ENCODE measurements around the gene TMCO4. TPM values are rescaled to one million over a fixed set of nuclear protein-coding genes. Genes with fewer than 3 reads are reported as not detected.
"Not testable (repeated sequence)": the region's sequence is repeated elsewhere in the genome, so short reads cannot be mapped to it uniquely, and the experiment has no call there.

TMCO4 gene
- total RNA-seq, 6 experiments from 2014 or later, result 6.4 to 13.5 (median 9.8) TPM

DNA sequence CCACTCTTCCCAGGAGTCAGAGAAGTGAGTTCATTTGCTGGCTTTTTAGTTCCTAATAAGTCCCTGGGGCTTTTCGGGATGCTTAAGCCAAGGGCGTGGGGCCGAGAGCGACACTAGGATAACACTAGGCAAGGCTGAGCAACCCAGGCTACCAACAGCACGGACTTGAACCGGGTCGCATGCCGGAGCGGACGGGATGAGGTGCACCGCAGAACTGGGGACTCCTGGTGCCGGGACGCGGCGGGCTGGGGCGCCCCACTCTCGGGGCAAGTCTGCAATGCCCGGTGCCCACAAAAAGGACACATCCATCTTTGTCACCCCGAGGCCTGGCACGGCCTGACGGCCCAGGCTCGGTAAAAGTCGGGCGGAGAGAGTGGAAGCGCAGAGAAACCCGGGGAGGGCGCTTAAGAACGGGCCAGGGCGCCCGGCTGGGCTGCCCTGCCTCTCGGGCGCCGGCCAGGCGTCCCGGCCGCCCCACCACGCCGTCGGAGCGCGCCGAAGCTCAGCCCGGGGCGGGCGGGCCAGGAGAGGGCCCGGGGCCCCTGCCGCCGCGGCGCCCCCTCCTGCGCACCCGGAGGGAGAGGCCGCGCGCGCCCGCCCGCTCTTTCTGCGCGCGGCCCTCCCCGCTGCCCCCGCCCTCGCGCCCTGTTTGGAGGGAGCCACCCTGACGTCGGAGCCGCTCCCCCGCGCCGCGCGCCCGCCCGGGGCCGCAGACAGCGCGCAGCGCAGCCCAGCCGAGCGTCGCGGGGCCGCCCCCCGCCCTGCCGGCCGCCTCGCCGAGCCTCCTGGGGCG, 155.9 kb downstream of the TMCO4 start, which contains the start of gene NBL1:
Gene NBL1, plus strand, starts transcription at position 710 of the 793 bp plus-strand sequence. CDS start 10,720 bp downstream, outside the sequence.
- ATAC-seq, result peak; percentile 46 to 73 (median 59)
- intact Hi-C loops (cut with DNase I), result loop anchor here in 1 of 2 donors (10.0 kb wide), 1 partner anchor 159 kb away; the partner anchor contains the start of gene CAPZB
- peak in 1 of 3 donors; percentile 67 for DNase-seq
- WGBS (ENCODE audit: insufficient coverage, low coverage, low lambda C conversion rate, missing lambda C conversion rate), result 7% methylated on average over 5 of the region's 90 CpGs
- H3K4me3 ChIP-seq, result peak within 1 kb of the TSS; percentile 38 to 46 (median 46)
- no peaks in the 10 kb centered on the region for H3K27me3 ChIP-seq
- H3K36me3 ChIP-seq, result no peaks in the 10 kb centered on the region
- H3K4me1 ChIP-seq, result peaks cover 0 to 14% (median 0%) of the 10 kb centered on the region in 4 donors
- TF ChIP-seq, protein P1, sequence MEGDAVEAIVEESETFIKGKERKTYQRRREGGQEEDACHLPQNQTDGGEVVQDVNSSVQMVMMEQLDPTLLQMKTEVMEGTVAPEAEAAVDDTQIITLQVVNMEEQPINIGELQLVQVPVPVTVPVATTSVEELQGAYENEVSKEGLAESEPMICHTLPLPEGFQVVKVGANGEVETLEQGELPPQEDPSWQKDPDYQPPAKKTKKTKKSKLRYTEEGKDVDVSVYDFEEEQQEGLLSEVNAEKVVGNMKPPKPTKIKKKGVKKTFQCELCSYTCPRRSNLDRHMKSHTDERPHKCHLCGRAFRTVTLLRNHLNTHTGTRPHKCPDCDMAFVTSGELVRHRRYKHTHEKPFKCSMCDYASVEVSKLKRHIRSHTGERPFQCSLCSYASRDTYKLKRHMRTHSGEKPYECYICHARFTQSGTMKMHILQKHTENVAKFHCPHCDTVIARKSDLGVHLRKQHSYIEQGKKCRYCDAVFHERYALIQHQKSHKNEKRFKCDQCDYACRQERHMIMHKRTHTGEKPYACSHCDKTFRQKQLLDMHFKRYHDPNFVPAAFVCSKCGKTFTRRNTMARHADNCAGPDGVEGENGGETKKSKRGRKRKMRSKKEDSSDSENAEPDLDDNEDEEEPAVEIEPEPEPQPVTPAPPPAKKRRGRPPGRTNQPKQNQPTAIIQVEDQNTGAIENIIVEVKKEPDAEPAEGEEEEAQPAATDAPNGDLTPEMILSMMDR (IDR thresholded peaks at IDR 0.05), result no peak
- TF ChIP-seq POLR2A (IDR thresholded peaks at IDR 0.05), result no peak
- H3K27ac ChIP-seq, result peak within 1 kb of the TSS in 2 of 3 donors; percentile 24 to 57
- H3K9me3 ChIP-seq, result no peaks in the 10 kb centered on the region

DNA sequence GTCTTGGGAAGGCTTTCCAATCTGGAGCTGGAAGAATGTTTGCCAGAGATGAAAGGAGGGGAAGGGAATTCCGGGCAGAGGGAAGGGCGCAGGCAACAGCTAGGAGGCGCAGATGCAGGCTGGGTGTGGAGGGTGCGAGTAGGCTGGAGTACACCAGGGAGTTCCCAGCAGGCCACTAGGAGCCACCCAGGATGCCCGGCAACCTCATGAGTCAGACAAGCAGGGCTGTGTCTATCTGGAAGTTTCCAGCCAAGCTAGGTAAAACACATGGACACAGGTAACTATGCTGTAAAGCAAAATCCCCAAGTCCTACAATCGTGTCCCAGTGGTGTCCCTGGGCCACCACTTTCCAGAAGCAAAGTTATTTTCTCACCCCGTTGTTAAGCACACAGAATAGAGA, 156.6 kb downstream of the TMCO4 start:
- DNase-seq (no peak), ATAC-seq (peak in 1 of 4 donors; percentile 50)
- Histone ChIP-seq H3K27me3 (no peaks in the 10 kb centered on the region), H3K27ac (no peak overlapping the region), H3K4me1 (peaks cover 0 to 14% (median 0%) of the 10 kb centered on the region in 4 donors), H3K36me3 (no peaks in the 10 kb centered on the region), H3K4me3 (no peak overlapping the region), H3K9me3 (no peaks in the 10 kb centered on the region)
- TF ChIP-seq POLR2A (IDR thresholded peaks at IDR 0.05), result no peak
- TF ChIP-seq, protein P1 (IDR thresholded peaks at IDR 0.05), result no peak
- WGBS (ENCODE audit: insufficient coverage, low coverage, low lambda C conversion rate, missing lambda C conversion rate), result 90% methylated on average over 2 of the region's 7 CpGs
- intact Hi-C loops (cut with DNase I), result loop anchor here in 1 of 2 donors (10.0 kb wide), 1 partner anchor 158 kb away; the partner anchor contains the start of gene CAPZB

DNA sequence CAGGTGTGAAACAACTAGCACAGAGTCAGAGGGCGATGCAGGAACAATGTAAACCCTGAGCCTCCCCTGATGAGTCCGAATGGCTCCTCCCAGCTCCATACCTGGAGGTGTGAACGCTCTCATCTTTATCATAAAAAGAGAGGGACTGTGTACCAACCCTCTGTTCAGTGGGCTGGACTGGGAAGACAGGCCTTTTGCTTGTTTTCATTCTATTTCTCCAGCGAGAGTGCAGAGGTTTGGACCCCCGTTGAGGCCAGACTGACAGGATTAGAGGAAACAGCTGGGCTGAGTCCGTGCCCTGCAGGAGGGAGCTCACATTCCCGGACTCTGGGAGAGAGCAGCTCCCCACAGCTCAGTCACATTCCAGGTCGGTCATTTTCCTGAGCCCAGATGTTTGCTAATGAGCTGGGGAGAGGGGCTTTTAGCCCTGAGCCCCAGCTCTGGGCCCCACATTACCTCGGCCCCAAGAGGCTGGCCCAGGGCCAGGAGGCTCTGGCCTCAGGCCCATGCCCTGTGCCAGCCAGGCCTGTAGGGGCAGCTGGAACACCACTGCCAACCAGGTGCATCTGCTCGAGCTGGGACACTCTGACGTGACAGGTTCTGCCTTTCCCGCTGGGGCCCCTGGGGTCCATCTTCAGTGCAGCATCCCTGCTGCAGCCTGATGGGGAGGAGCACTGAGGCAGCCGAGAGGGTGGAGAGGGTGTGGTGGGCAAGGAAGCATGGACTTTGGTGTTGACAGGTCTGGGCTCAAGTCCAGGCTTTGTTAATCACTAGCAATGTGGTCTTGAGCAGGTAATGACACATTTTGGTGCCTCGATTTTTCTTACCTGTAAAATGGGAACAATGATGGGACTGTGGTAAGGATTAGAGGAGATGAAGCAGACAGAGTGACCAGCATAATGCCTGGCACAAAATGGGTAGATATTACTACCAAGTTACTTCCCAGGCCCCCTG, 159.1 kb downstream of the TMCO4 start:
- Histone ChIP-seq H3K36me3 (no peaks in the 10 kb centered on the region), H3K9me3 (no peaks in the 10 kb centered on the region), H3K4me1 (peaks cover 0 to 14% (median 0%) of the 10 kb centered on the region in 4 donors), H3K27ac (no peak overlapping the region), H3K4me3 (no peak overlapping the region), H3K27me3 (no peaks in the 10 kb centered on the region)
- intact Hi-C loops (cut with DNase I), result loop anchor here in 1 of 2 donors (10.0 kb wide), 1 partner anchor 156 kb away; the partner anchor contains the start of gene CAPZB
- 27% methylated on average over 6 of the region's 14 CpGs for WGBS (ENCODE audit: insufficient coverage, low coverage, low lambda C conversion rate, missing lambda C conversion rate)
- DNase-seq (no peak), ATAC-seq (peak in 3 of 4 donors; percentile 37 to 53 (median 46))
- TF ChIP-seq, protein P1 (IDR thresholded peaks at IDR 0.05), result no peak
- TF ChIP-seq POLR2A (IDR thresholded peaks at IDR 0.05), result no peak

DNA sequence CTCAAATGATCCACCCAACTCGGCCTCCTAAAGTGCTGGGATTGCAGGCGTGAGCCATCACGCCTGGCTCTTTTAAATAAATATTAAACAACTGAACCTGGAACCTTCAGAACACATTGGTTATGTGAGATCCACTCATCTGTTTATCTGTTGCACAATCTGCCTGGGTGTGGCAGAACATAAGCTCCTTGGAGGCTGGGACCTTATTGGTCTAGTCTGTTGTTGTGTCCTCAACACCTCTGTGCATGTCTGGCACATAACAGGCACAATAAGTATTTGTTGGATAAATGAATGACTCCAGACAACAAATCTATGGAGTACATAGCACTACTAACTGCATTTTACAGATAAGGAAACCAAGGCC, 159.7 kb downstream of the TMCO4 start:
- intact Hi-C loops (cut with DNase I), result loop anchor here in 1 of 2 donors (10.0 kb wide), 1 partner anchor 155 kb away; the partner anchor contains the start of gene CAPZB
- H3K27me3 ChIP-seq, result no peaks in the 10 kb centered on the region
- H3K27ac ChIP-seq, result no peak overlapping the region
- TF ChIP-seq, protein P1 (IDR thresholded peaks at IDR 0.05), result no peak
- no peak for TF ChIP-seq POLR2A (IDR thresholded peaks at IDR 0.05)
- H3K9me3 ChIP-seq, result no peaks in the 10 kb centered on the region
- no peak for DNase-seq
- no peak overlapping the region for H3K4me3 ChIP-seq
- peak in 2 of 4 donors; percentile 23 to 35 for ATAC-seq
- no peaks in the 10 kb centered on the region for H3K36me3 ChIP-seq
- 49% methylated on average over 3 of the region's 3 CpGs for WGBS (ENCODE audit: insufficient coverage, low coverage, low lambda C conversion rate, missing lambda C conversion rate)
- H3K4me1 ChIP-seq, result peaks cover 0 to 12% (median 0%) of the 10 kb centered on the region in 4 donors

DNA sequence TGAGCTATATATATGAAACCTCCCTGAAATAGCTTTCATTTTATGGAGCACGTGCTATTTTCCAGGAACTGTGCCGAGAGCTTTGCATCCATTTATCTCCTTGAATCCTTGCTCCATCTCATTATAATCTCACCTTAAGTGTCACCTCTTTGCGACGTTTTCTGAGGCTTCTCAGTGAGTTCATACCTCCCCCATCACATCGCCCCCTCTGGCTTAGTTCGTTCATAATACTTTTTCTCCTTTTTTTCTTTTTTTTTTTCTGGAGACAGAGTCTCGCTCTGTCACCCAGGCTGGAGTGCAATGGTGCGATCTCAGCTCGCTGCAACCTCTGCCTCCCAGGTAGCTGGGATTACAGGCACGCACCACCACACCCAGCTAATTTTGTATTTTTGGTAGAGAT, 160.5 kb downstream of the TMCO4 start:
- intact Hi-C loops (cut with DNase I); H3K4me3 ChIP-seq; DNase-seq; H3K36me3 ChIP-seq; H3K27me3 ChIP-seq; ATAC-seq; H3K9me3 ChIP-seq; H3K4me1 ChIP-seq; H3K27ac ChIP-seq: not testable (repeated sequence)
- WGBS (ENCODE audit: insufficient coverage, low coverage, low lambda C conversion rate, missing lambda C conversion rate), result 64% methylated on average over 6 of the region's 10 CpGs

All from right lobe of liver (tissue), 6 donors.